Thyroid gland (tissue), 4 donors: Measurements from ENCODE around the gene KRT5.

Experiments
- POLR2A ChIP-seq, 2 donors: fragments of 450-650 bp; IDR thresholded peaks; one replicate each; pipeline ENCODE4 v1.6.1; 2017; ENCODE audit warnings: antibody characterized with exemption in 2 of 2, mild to moderate bottlenecking in 2 of 2, moderate library complexity in 1 of 2
- TF ChIP-seq, protein P1 (sequence below), 6 experiments: fragments of 200-600 bp in 3 of 6; fragments of 450-650 bp in 3 of 6; sonication (generic) in 3 of 6; IDR thresholded peaks; one replicate each; pipeline ENCODE4 v1.5.1; 2016 to 2019; ENCODE audit warnings: antibody characterized with exemption in 6 of 6, mild to moderate bottlenecking in 2 of 6, inconsistent platforms in 1 of 6, moderate library complexity in 1 of 6

DNA sequence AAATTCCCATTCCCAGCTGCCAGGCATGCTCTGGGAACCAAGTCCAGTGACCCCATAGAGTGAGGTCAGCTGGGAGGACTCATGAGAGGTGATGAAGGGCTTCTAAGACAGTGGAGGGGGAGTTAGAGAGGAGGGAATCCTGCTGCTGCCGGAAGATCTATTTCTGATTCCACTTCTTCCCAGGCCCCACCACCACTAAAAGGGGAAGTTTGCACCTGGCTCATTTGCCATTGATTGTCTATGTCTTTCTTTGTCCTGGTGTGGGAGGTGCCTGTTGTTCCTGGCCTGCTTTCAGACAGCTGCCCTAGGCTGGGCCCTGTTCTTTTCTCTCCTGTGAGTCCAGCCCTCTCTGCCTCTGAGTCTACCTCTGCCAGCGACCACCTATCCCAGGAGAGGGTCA is 24.1 kb downstream of the KRT5 start:
- no peak for TF ChIP-seq POLR2A (IDR thresholded peaks at IDR 0.05)
- TF ChIP-seq, protein P1, sequence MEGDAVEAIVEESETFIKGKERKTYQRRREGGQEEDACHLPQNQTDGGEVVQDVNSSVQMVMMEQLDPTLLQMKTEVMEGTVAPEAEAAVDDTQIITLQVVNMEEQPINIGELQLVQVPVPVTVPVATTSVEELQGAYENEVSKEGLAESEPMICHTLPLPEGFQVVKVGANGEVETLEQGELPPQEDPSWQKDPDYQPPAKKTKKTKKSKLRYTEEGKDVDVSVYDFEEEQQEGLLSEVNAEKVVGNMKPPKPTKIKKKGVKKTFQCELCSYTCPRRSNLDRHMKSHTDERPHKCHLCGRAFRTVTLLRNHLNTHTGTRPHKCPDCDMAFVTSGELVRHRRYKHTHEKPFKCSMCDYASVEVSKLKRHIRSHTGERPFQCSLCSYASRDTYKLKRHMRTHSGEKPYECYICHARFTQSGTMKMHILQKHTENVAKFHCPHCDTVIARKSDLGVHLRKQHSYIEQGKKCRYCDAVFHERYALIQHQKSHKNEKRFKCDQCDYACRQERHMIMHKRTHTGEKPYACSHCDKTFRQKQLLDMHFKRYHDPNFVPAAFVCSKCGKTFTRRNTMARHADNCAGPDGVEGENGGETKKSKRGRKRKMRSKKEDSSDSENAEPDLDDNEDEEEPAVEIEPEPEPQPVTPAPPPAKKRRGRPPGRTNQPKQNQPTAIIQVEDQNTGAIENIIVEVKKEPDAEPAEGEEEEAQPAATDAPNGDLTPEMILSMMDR (IDR thresholded peaks at IDR 0.05), result no peak
